Fibroblast of peridontal ligament (primary cell): ENCODE measurements around the gene SLC22A23.
"Not testable (repeated sequence)": the region's sequence is repeated elsewhere in the genome, so short reads cannot be mapped to it uniquely, and the experiment has no call there.

ENCODE experiments used
- DNase-seq: peaks from one replicate; pipeline ENCODE4 v3.0.0-alpha.2; 2010; ENCODE audit errors: extremely low read depth

SLC22A23 gene

GRCh38 chr6:3385181-3385580 is 71.7 kb downstream of the SLC22A23 start:
- DNase-seq: not testable (repeated sequence)

GRCh38 chr6:3384241-3385143 is 72.4 kb downstream of the SLC22A23 start:
- DNase-seq: no peak

GRCh38 chr6:3383525-3383924 is 73.3 kb downstream of the SLC22A23 start:
- DNase-seq: peak; percentile 37

GRCh38 chr6:3382326-3383279 is 74.2 kb downstream of the SLC22A23 start:
- no peak for DNase-seq

- DNase-seq: no peak
Observed at GRCh38 chr6:3381233-3381921, 75.5 kb downstream of the SLC22A23 start.

GRCh38 chr6:3380344-3381232 is 76.3 kb downstream of the SLC22A23 start:
- DNase-seq: no peak

GRCh38 chr6:3379482-3380060 is 77.3 kb downstream of the SLC22A23 start:
- peak; percentile 8 for DNase-seq

GRCh38 chr6:3378808-3379207 is 78.0 kb downstream of the SLC22A23 start:
- not testable (repeated sequence) for DNase-seq

GRCh38 chr6:3378398-3378782 is 78.5 kb downstream of the SLC22A23 start:
- DNase-seq: not testable (repeated sequence)

- DNase-seq: no peak
Observed at GRCh38 chr6:3377536-3378397, 79.1 kb downstream of the SLC22A23 start.

- DNase-seq: no peak
Observed at GRCh38 chr6:3376893-3377535, 79.8 kb downstream of the SLC22A23 start.

- DNase-seq: no peak
Observed at GRCh38 chr6:3376064-3376463, 80.8 kb downstream of the SLC22A23 start.

GRCh38 chr6:3373597-3374203 is 83.2 kb downstream of the SLC22A23 start:
- DNase-seq: no peak

GRCh38 chr6:3372912-3373554 is 83.8 kb downstream of the SLC22A23 start:
- no peak for DNase-seq

- DNase-seq: no peak
Observed at GRCh38 chr6:3372184-3372846, 84.5 kb downstream of the SLC22A23 start.

- DNase-seq: no peak
Observed at GRCh38 chr6:3371222-3371949, 85.5 kb downstream of the SLC22A23 start.
